ENCODE results near the gene DNM1L.

- TF ChIP-seq CTCF (IDR thresholded peaks at IDR 0.05) (no peak), POLR2A (IDR thresholded peaks at IDR 0.05) (no peak)
Measured at GRCh38 chr12:32647275-32647674, 31.8 kb upstream of the DNM1L start.

Measured in Peyer's patch (tissue), 4 donors.